GM10266 (cell line): ENCODE measurements around the gene AAK1.
"Not testable (repeated sequence)": the region's sequence is repeated elsewhere in the genome, so short reads cannot be mapped to it uniquely, and the experiment has no call there.

Experiments used
- DNase-seq: peaks from one replicate; pipeline ENCODE4 v3.0.0; 2012; ENCODE audit errors: extremely low spot score
- TF ChIP-seq, protein P1 (sequence below): IDR thresholded peaks from 2 replicates; pipeline ENCODE4 v1.5.1; 2012; ENCODE audit warnings: mild to moderate bottlenecking, low read depth; ENCODE audit not compliant: control insufficient read depth, insufficient read depth; ENCODE audit errors: missing control alignments

AAK1 gene

GRCh38 chr2:69659349-69659748 lies 15.8 kb upstream of the AAK1 start:
- no peak for DNase-seq
- TF ChIP-seq, protein P1, sequence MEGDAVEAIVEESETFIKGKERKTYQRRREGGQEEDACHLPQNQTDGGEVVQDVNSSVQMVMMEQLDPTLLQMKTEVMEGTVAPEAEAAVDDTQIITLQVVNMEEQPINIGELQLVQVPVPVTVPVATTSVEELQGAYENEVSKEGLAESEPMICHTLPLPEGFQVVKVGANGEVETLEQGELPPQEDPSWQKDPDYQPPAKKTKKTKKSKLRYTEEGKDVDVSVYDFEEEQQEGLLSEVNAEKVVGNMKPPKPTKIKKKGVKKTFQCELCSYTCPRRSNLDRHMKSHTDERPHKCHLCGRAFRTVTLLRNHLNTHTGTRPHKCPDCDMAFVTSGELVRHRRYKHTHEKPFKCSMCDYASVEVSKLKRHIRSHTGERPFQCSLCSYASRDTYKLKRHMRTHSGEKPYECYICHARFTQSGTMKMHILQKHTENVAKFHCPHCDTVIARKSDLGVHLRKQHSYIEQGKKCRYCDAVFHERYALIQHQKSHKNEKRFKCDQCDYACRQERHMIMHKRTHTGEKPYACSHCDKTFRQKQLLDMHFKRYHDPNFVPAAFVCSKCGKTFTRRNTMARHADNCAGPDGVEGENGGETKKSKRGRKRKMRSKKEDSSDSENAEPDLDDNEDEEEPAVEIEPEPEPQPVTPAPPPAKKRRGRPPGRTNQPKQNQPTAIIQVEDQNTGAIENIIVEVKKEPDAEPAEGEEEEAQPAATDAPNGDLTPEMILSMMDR: no peak

GRCh38 chr2:69652206-69652605 lies 8.7 kb upstream of the AAK1 start:
- TF ChIP-seq, protein P1: no peak
- DNase-seq: no peak

- not testable (repeated sequence) for DNase-seq
Observed at GRCh38 chr2:69647196-69647595, 3.7 kb upstream of the AAK1 start.

DNA sequence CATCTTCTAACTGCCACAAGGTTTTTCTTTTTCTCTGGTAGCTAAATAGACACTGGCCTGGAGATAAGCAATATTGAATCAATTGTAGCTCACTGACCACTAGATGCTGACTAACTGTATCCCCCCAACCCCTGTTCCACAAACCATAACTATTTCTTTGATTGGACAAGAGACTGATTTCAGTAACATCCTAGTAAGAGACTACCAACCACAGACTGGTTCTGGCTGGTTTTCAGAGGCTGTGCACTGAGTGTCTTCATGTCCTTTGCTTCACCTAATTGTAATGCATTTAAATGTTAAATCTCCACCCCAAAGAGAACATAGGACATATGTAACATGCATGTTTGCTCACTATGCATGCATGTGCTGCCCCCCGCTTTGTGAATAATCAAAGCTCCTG lies 3.2 kb upstream of the AAK1 start:
- TF ChIP-seq, protein P1: no peak
- no peak for DNase-seq

DNA sequence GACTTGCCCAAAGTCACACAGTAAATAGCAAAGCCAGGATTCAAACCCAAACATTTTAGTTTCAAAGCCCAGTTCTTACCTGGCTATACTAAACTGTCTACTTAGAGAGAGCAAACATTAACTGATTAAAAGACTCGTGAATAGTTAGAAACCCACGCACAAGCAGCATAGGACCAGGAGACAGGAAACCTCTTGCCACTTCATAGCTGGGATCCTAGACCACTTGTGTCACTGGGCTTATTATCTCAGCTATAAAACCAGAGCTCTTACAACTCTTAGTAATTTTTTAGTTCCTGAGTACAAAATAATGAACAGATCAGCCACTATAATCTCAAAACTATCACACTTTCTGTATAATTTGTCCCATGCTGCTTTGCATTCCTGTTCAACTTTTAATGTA lies 2.4 kb upstream of the AAK1 start:
- TF ChIP-seq, protein P1: no peak
- no peak for DNase-seq

DNA sequence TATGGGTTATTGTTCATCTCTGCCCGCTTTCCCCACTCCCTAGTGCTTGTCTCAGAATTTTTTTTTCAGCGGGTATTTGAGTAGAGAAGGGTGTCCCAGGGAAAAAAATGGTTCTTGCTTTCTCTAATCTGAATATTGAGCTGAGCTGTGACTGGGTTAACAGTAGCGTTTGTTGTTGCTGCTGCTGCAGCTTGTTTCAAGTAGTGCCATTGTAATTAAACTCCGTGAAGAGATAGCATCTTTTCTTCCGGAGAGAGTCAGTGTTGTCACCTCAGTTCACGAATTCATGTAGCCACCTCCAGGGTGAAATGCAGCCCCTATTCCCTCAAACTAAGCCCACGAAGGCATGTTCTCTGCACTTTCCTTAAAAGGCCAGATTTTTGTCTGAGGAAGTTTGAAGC lies 1.5 kb upstream of the AAK1 start:
- no peak for DNase-seq
- TF ChIP-seq, protein P1: no peak

- DNase-seq: no peak
- TF ChIP-seq, protein P1: no peak
Observed at GRCh38 chr2:69644506-69644979, 1.0 kb upstream of the AAK1 start.
